Left renal pelvis (tissue), 4 donors: Measurements from ENCODE around the gene SLC38A9. TPM values are rescaled to one million over a fixed set of nuclear protein-coding genes. Genes with fewer than 3 reads are reported as not detected.
A peak's percentile ranks its signal among the peaks of the same experiment; 100 is the strongest.
"Not testable (repeated sequence)": the region's sequence is repeated elsewhere in the genome, so short reads cannot be mapped to it uniquely, and the experiment has no call there.

ENCODE experiments used
- DNase-seq, 4 donors: peaks; one replicate each; pipeline ENCODE4 v3.0.0-alpha.2; 2013; ENCODE audit warnings: low read depth in 4 of 4, low spot score in 3 of 4
- polyA plus RNA-seq, 4 donors: library from polyadenylated mRNA; unstranded; fragments of 120-200 nt; gene quantifications; one replicate each; pipeline ENCODE4 v1.2.1, GENCODE V29; 2013; ENCODE audit not compliant: insufficient read length in 4 of 4

Gene SLC38A9
- polyA plus RNA-seq, 4 donors, result 19.5 to 31.6 (median 31.1) TPM

- DNase-seq, result no peak
Measured at GRCh38 chr5:55620766-55621160, 91.4 kb downstream of the SLC38A9 start.

DNA sequence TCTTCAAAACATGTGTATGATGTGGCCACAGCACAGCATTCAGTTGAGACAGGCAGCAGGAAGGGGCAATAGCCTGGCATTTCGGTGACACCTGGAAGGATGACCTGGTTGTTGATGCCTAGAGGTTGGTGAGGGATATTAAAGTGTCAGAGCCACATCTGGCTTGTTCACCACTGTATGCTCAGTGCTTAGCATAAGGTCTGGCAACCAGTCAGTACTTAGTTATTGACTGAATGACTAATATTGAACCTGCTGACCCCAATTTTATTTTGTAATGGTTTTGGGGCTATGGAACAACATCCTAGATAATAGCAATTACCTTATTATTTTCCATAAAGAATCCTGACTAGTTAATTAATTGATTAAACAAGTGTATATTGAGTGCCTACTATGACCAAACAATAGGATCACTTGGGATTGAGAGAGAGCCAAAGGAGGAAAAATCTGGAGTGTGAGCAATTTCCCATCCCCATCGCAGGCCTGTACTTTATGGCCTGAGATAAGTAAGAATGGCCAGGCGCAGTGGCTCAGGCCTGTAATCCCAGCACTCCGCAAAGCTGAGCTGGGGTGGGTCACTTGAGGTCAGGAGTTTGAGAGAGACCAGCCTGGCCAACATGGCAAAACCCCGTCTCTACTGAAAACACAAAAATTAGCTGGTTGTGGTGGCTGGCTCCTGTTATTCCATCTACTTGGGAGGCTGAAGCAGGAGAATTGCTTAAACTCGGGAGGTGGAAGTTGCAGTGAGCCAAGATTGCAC is 91.9 kb downstream of the SLC38A9 start:
- DNase-seq, result no peak

- no peak for DNase-seq
Measured at GRCh38 chr5:55618318-55618717, 93.8 kb downstream of the SLC38A9 start.

- DNase-seq, result no peak
Measured at GRCh38 chr5:55613112-55613868, 98.8 kb downstream of the SLC38A9 start.

DNA sequence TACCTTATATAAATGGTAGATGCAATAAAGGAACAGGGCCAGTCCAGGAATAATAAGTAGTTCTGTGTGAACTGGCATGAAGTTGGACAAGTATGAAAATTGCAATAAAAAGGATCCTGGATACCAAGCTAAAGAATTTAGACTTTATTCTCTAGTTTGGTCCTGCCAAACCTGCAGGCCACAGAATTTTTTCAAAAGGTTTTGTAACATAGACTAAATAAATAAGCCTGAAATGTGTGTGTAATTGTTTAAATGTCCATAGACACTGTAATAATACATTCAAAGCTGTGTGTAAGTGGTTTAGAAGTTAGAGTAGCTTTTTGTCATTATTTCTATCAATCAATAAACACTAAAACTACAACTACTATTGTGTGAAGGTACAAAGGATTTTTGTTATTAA is 101.6 kb downstream of the SLC38A9 start:
- DNase-seq, result no peak

- DNase-seq, result no peak
Measured at GRCh38 chr5:55609413-55609812, 102.7 kb downstream of the SLC38A9 start.

DNA sequence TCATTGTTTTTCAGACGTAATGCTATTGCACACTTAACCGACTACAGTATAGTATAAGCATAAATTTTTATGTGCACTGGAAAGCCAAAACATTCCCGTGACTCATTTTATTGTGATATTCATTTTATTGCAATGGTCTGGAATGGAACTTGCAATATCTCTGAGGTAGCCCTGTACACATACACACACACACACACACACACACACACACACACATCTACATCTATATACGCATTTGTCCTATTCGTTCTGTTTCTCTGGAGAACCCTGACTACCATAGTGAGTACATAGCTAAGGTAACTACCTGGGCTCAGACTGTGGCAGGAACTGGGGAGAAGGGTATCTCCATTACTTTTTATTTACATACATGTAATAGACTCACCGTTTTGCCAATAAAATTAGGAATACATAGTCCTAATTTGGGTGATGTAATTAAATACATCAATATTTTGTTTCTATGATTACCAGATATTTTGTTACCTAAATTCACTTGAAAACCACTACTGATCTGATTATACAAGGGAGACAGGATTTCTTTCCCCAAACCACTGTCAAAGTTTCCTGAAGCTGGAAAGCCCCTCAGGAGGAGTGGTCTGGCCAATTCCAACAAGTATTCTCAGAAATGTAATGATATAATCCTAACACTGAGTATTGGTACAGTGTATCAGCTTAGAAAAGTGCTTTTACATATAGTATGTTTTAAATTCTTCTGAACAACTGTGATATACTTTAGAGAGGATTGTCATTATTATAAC is 103.4 kb downstream of the SLC38A9 start:
- no peak for DNase-seq

DNA sequence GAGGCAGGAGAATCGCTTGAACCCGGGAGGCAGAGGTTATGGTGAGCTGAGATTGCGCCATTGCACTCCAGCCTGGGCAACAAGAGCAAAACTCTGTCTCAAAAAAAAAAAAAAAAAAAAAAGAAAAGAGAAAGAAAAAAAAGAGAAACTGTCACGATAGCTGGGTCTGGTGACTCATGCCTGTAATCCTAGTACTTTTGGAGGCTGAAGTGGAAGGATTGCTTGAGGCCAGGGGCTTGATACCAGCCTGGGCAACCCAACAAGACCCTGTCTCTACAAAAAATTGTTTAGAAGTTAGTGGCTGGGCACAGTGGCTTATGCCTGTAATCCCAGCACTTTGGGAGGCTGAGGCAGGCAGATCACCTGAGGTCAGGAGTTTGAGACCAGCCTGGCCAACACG is 104.8 kb downstream of the SLC38A9 start:
- not testable (repeated sequence) for DNase-seq

GRCh38 chr5:55604611-55605067 is 107.5 kb downstream of the SLC38A9 start:
- DNase-seq, result no peak

DNA sequence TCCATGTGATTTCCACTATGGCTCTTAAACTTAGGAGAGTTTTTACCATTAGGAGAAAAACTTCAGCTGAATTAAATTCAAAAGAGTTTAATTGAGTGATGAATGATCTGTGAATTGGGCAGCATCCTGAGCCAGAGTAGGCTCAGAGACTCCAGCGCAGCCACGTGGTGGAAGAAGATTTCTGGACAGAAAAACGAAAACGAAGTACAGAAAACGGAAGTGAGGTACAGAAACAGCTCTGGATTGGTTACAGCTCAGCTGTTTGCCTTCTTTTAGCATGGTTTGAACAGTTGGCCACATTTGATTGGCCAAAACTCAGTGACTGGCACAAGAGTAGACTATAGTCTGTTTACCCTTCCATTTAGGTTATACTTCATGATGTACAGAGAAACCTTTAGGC is 108.2 kb downstream of the SLC38A9 start:
- DNase-seq, result no peak

DNA sequence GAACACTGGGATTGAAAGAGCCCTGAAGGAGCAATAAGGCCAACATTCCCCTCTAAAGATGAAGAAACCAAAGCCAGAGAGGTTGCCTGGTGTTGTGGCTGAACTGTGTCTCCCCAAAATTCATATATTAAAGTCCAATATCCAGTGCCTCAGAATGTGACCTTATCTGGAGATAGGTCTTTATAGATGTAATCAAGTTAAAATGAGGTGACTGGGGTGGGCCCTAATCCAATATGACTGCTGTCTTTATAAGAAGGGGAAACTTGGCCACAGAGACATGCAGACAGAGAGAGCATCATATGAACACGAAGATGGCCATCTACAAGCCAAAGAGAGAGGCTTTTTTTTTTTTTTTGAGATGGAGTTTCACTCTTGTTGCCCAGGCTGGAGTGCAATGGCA is 110.5 kb downstream of the SLC38A9 start:
- DNase-seq, result no peak

DNA sequence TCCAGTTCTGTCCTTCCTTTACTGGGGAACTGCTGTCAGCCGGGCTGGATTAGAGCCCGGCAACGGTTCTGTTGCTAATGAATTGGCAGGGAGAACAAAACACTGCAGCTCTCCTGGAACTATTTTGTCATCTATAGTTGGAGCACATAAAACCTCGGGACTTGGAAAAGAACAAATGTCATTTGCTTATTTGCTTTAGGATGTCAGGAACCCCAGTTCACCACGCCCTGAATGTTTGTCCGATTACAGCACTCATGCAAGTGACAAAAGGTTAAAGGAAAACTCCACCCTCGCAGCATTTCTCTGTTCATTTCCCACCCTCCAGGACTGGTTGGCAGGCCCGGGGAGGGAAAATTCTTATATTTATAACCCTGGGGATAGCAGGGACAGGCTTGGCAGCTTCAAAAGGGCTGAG is 110.9 kb downstream of the SLC38A9 start:
- peak in 3 of 4 donors; percentile 39 to 54 (median 48) for DNase-seq

DNA sequence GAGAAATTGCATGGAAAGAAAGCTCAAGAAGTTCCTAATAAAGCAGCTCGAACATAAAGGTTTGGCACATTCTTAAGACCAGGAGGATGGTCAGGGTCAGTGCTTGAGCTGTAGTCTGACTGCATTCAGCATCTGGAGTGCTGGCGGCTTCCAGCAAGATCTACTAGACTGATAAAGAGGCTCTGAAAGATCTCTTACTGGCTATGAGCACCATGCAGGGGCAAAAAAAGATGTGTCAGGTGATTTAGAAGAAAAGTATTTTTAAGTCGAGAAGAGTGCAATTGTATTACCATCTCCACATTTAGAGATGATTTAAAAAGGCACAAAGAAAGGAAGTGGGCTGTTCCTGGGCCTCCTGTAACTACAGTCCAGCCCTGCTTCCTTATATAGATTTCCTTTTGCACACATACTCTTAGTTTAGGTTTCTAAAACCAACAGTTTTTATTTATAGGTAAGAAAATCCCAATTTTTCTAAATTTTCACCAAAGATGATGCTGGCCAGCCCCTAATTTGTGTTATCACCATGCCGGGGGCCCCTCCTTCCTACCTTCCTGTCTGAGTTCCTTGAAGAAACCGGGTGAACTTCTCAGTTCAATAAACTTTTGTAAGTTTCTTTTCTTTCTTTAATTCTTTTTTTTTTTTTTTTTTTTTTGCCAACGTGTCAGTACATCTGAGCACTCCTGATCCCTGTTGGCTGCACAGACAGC is 111.5 kb downstream of the SLC38A9 start:
- no peak for DNase-seq

DNA sequence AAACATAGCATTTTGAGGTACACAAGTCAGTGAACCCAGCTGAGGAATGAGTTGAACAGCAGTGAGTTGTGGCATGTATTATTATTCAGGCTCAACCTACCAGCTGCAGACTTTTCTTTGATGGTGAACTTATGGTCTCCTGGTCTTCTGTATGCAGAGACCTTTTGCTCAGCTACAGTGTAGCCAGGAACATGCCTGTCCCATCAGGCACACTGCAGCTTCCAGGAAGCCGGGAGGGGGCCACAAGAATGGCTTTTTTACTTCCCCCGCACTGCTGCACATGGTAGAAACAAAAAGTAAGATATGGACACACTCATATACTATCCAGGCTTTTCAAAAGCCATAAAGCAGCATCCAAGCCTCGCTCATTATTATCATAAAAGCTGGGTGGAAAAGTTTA is 112.0 kb downstream of the SLC38A9 start:
- no peak for DNase-seq

GRCh38 chr5:55599148-55600050 is 112.7 kb downstream of the SLC38A9 start:
- no peak for DNase-seq

GRCh38 chr5:55597014-55597981 is 114.8 kb downstream of the SLC38A9 start:
- no peak for DNase-seq

- no peak for DNase-seq
Measured at GRCh38 chr5:55594671-55595070, 117.5 kb downstream of the SLC38A9 start.

DNA sequence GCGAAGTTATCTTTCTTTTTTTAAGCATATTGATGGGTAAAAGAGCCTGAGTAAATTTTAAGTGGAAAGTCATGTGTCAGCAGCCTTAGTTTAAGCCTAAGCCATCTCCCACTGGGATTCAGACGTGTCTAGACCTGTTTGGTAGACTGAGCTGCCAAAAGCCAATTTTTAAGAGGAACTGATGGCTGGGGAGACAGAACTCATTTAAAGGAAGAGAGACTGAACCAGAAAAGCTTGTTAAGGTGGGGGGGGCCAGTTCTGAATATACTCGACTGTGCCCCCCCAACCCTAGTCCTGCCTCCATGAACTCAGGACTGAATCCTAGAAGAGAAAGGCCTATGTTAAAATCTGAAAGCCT is 119.0 kb downstream of the SLC38A9 start:
- no peak for DNase-seq
